Fibroblast of villous mesenchyme (primary cell): ENCODE data around the gene KRTAP10-9. TPM values are rescaled to one million over a fixed set of nuclear protein-coding genes. Genes with fewer than 3 reads are reported as not detected.
"Not testable (repeated sequence)": the region's sequence is repeated elsewhere in the genome, so short reads cannot be mapped to it uniquely, and the experiment has no call there.

Source experiments
- DNase-seq: peaks from one replicate; pipeline ENCODE4 v3.0.0-alpha.2; 2010; ENCODE audit warnings: low read depth
- H3K4me3 ChIP-seq: 2 replicates; pipeline ENCODE4 v1.5.1; 2011; ENCODE audit warnings: low read depth, mild to moderate bottlenecking, low read length
- total RNA-seq: library from RNA; depleted of rRNA; stranded (reverse); fragments of >200 nt; gene quantifications from 2 replicates; pipeline ENCODE4 v1.2.3, GENCODE V29; 2012
- TF ChIP-seq, protein P1 (sequence below): IDR thresholded peaks from 2 replicates; pipeline ENCODE4 v1.5.1; 2012; ENCODE audit warnings: low read depth, mild to moderate bottlenecking, low read length; ENCODE audit not compliant: insufficient read depth

KRTAP10-9 gene
- total RNA-seq, 1 donor = not detected

DNA sequence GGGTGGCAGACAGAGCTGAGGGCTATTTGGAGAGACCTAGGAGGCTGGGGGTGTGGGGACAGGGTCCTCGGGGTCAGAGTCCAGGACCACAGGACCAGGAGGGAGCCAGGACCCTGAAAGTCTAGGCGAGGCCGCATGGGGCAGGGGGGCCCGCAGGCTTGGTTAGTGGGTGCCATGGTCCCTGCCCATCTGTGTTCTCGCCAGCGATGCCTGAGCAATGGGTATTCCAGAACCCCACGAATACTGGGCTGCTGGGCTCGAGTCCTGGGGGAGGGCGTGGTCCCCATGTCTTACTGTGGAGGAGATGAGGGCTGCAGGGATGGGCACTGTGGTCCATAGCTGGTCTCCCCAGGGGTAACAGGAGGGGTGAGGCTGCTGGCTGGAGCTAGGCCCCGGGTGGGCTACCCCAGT, 36.6 kb upstream of the KRTAP10-9 start:
- no peak overlapping the region for H3K4me3 ChIP-seq
- DNase-seq = no peak
- TF ChIP-seq, protein P1, sequence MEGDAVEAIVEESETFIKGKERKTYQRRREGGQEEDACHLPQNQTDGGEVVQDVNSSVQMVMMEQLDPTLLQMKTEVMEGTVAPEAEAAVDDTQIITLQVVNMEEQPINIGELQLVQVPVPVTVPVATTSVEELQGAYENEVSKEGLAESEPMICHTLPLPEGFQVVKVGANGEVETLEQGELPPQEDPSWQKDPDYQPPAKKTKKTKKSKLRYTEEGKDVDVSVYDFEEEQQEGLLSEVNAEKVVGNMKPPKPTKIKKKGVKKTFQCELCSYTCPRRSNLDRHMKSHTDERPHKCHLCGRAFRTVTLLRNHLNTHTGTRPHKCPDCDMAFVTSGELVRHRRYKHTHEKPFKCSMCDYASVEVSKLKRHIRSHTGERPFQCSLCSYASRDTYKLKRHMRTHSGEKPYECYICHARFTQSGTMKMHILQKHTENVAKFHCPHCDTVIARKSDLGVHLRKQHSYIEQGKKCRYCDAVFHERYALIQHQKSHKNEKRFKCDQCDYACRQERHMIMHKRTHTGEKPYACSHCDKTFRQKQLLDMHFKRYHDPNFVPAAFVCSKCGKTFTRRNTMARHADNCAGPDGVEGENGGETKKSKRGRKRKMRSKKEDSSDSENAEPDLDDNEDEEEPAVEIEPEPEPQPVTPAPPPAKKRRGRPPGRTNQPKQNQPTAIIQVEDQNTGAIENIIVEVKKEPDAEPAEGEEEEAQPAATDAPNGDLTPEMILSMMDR = no peak

DNA sequence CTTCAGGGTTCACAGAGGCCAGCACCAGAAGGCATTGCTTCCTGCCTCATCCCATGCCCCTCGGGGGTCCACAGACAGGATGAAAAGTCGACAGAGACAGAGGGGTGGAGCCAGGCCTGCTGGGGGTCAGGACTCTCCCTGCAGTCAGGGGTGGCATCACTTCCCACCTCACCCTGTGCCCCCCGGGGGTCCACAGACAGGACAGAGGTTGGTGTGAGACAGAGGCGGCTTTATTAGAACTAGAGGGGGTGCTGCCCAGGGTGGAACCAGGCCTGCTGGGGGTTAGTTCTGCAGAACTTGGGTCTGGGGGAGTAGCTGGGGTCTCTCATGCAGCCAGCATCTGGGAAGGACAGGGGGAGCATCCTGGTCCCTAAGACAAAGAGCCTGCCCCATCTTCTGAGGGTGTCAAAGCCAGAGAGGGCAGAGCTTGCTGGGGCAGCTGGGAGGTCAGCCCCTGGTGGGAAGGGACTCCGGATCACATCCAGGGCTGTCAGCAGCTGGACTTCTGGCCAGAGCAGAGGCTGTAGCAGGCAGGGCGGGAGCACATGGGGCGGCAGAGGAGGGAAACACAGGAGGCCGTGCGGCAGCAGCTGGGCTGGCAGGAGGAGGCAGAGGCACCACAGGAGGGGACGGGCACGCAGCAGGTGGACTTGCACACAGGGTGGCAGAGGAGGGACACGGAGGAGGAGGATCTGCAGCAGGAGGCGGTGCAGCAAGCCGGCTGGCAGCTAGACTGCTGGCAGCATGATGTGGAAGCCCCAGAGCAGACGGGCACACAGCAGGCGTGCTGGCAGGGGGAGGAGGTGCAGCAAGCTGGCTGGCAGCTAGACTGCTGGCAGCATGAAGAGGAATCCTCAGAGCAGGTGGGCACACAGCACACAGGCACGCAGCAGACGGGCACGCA, 35.7 kb upstream of the KRTAP10-9 start:
- H3K4me3 ChIP-seq, DNase-seq: not testable (repeated sequence)

DNA sequence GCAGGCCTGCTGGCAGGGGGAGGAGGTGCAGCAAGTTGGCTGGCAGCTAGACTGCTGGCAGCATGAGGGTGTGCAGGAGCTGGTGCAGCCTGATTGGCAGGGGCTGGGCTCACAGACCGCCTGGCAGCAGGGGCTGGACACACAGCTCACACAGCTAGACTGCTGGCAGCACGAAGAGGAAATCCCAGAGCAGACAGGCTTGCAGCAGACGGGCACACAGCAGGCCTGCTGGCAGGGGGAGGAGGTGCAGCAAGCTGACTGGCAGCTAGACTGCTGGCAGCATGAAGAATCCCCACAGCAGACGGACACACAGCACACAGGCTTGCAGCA, 35.1 kb upstream of the KRTAP10-9 start:
- DNase-seq, H3K4me3 ChIP-seq: not testable (repeated sequence)

DNA sequence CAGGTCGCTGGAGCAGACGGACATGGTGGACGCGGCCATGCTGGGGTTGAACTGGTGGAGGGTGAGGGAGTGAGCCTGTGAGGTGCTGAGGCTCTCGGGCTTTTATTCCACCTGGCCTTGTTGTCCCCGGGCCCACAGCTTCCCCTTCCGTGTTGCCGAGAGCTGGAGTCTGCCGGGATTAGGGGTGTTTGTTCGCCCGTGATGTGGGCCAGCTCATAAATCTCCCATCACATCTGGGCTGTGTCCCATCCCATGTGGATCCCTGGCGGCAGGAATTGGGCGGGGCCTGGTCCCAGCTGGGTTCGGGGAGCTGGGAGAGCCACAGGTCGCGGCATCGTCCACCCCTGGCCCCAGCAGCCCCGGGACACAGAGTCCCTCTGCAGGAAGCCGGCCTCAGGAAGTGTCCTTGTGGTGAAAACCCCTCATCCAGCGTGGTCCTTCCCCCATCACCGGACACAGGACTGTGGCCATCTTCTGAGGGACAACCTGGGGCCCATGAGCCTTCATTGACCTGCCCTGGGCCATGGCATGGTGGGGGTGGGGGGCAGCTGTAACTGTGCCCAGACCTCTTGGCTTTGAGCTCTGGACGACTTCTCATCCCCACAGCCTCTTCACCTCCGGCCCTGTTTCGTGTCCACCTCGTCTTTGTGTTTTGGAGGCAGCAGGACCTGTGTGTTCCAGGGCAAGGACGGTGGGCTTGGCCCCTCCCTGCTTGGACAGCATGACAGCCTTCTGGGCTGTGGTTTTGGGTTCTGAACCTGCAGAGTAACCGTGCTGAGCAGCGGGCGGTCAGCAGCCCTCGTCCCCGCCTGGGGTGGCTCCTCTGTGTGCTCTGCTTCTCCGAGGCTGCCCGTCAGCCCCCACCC, 34.2 kb upstream of the KRTAP10-9 start, which contains the start of gene KRTAP10-6:
Gene KRTAP10-6 (minus strand): TSS at position 60 of the 866 bp plus-strand sequence. CDS start 21 bp downstream, at position 39.
- no peak within 1 kb of the TSS for H3K4me3 ChIP-seq
- no peak for DNase-seq
- TF ChIP-seq, protein P1 = no peak

DNA sequence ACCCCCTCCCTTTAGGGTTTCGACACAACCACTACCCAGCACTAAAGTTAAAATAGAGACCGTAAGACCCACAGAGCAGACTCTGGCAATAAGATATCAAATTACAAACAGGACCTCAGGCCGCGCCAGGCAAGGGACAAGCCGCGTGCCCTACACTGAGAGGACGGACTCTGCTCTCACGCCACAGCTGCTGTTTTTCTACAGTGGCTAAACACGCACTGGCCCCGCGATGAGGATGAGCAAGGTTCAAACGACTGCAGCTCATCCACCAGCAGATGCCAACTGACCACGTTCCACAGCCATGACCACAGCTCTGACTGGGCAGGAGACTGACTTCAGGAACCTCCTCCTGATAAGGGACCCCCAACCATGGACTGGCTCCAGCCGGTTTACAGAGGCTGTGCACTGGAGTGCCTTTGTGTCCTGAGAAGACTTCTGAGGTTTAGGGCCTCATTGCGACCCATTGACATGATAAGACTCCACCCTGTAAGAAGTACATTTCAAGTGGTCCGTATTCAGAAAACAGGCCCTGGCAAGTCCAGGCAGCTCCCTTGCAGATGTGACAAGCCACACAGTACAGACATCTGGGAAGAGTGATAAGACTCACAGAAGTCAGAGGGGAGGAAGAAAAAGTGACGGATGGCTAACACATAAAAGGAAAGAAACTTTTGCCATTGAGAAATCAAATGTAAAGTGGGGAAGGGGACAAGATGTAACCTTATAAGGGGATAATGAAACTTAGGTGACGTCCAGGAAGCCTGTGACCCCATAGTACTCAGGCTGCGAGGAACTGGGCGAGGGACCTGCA, 33.1 kb upstream of the KRTAP10-9 start:
- no peak overlapping the region for H3K4me3 ChIP-seq
- TF ChIP-seq, protein P1 = no peak
- DNase-seq = peak; percentile 6

DNA sequence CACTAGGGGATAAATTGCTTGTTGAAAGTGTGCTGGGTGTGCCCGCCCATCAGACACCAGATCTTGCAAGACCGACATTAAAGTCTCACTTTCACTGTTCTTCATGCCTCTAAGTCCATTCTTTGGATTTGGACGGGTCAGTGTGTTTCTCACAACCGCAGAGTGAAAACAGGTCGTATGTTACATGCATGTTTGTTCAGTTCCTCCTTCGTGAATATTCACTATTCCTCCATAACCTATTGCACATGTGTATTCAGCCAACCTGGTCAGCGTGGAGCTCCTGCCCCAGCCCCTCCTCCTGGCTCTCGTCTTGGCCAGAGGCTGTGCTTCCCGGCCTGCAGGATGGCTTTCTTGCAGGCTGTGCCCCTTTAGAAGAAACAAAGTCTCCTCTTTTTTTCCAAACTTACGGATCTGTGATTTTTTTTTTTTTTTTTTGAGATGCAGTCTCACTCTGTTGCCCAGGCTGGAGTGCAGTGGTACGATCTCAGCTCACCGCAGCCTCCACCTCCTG, 32.4 kb upstream of the KRTAP10-9 start:
- no peak overlapping the region for H3K4me3 ChIP-seq
- TF ChIP-seq, protein P1 = no peak
- no peak for DNase-seq

DNA sequence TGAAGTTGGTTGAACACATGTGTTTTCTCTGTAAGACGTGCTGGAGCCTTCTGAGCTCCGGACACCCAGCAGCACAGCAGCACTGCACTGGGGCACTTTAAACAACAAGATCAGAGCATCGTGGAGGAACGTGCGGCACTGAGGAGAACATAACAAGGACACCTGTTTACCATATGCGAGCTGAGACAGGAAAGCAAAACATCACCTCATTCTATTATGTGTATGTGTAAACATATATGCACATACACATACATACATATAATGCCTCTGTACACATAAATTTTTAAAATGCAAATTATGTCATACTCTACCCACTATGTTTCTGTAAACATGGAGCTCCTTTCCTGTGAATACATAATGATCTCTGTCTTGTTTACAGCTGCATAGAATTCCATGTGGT, 31.4 kb upstream of the KRTAP10-9 start:
- no peak overlapping the region for H3K4me3 ChIP-seq
- TF ChIP-seq, protein P1 = no peak
- no peak for DNase-seq
